Measurements from ENCODE around the gene GOLGA6L22.
"Not testable (repeated sequence)": the region's sequence is repeated elsewhere in the genome, so short reads cannot be mapped to it uniquely, and the experiment has no call there.

GOLGA6L22 gene, protein sequence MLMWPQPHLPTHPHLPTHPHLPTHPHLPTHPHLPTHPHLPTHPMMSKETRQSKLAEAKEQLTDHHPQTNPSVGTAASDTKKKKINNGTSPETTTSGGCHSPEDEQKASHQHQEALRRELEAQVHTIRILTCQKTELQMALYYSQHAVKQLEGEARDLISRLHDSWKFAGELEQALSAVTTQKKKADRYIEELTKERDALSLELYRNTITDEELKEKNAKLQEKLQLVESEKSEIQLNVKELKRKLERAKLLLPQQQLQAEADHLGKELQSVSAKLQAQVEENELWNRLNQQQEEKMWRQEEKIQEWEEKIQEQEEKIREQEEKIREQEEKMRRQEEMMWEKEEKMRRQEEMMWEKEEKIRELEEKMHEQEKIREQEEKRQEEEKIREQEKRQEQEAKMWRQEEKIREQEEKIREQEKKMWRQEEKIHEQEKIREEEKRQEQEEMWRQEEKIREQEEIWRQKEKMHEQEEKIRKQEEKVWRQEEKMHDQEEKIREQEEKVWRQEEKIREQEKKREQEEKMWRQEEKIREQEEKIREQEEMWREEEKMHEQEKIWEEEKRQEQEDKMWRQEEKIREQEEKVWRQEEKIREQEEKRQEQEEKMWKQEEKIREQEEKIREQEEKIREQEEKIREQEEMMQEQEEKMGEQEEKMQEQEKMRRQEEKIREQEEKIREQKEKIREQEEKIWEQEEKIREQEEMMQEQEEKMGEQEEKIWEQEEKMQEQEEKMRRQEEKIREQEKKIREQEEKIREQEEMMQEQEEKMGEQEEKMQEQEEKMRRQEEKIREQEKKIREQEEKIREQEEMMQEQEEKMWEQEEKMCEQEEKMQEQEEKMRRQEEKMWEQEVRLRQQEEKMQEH

DNA sequence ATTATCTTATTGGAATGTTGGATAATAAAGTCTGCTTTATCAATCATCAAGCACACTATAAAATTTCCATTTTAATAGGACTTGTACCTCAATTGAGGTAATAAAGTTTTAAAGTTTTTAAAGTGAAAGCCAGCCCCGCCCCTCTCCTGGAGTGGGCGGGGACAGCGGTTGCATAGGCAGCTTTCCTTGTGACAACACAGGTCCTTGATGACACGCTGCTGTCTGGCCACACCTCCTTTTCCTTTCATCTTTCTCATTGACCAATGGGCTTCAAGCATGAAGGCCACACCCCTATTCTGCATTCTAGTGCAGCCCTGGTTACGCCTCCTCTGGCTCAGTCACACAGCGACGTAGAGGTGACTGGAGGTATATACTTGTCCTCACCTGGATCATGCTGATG is at the start of gene GOLGA6L22:
Gene GOLGA6L22 (plus strand): TSS at position 301 of the 400 bp plus-strand sequence. CDS start 91 bp downstream, at position 392.
- not testable (repeated sequence) for DNase-seq

DNA sequence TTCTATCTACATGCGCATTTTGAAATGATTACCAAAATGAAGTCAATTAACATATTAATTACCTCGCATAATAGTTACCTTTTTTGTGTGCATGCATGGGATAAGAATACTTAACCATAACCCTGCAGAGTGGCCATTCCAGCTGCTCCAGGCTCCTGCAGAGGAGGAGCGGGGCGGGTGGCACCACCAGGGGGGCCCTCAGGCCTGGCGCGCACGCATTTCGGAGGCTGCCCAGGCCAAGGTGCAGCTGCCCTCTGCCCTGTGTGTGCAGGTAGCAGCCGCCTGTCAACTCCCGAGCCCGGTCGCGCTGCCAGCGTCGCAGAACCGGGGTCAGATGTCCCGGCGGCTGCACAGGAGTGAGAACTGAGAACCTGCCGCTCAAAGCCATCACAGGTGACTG is 41.4 kb upstream of the GOLGA6L22 start:
- peak; percentile 4 for DNase-seq

DNA sequence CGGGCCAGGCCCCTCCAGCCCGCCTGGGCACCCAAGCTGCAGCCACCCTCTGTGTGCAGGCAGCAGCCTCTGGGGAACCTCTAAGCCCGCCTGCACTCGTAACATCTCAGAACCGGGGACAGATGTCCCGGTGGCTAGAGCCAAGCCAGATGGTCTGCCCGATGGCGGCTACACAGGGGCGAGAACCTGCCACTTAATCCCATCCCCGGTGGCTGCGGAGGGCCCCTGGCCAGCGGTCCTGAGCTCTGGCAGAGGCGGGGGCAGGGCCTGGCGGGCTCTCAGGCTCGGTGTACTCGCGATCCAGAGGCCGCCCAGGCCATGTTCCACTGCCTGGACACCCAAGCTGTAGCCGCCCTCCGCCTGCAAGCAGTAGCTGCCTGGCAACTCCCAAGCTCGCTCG is 40.9 kb upstream of the GOLGA6L22 start:
- not testable (repeated sequence) for DNase-seq

DNA sequence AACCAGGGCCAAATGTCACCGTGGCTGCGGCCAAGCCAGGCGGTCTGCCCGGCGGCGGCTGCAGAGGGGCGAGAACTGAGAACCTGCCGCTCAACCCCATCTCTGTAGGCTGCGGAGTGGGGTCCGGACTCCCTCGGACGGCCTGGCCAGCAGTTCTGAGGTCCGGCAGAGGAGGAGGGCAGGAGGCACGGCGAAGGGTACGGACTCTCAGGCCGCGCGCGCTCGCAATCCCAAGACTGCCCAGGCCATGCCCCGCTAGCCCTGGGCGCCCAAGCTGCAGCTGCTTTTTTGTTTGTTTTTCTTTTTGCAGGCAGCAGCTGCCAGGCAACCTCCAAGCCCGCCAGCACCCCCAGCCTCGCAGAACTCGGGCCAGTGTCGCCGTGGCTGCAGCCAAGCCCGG is 40.5 kb upstream of the GOLGA6L22 start:
- DNase-seq, result not testable (repeated sequence)

DNA sequence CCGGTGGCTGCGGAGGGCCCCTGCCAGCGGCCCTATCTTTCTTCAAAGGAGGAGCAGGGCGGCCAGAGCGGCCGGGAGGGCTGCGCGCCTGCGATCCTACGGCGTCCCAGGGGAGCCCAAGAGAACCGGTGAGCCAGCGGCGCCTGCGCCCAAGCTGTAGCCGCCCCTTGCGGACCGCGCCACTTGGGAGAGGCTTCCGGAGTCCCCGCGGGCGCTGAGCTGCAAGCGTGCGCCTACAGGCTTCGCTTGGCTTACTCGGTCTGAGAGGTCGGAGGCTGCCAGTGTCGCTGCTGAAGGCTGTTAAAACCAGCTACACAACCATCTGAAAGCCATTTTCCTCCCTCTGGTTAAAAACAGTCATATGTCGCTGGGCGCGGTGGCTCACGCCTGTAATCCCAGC is 40.0 kb upstream of the GOLGA6L22 start:
- DNase-seq, result not testable (repeated sequence)

DNA sequence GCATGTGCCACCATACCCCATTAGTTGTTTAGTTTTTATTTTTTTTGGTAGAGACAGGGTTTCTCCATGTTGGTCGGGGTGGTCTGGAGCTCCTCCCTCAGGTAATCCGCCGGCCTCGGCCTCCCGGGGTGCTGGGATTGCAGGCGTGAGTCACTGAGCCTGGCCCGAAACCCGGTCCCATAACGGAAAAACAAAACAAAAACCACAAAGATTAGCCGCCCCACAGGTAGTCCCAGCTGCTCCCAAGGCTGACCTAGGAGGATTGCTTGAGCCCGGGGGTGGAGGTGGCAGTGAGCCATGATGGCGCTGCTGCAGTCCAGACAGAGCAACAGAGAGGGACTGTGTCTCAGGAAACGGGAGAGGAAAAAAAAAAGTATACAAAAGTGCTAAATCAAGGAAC is 38.4 kb upstream of the GOLGA6L22 start:
- not testable (repeated sequence) for DNase-seq

DNA sequence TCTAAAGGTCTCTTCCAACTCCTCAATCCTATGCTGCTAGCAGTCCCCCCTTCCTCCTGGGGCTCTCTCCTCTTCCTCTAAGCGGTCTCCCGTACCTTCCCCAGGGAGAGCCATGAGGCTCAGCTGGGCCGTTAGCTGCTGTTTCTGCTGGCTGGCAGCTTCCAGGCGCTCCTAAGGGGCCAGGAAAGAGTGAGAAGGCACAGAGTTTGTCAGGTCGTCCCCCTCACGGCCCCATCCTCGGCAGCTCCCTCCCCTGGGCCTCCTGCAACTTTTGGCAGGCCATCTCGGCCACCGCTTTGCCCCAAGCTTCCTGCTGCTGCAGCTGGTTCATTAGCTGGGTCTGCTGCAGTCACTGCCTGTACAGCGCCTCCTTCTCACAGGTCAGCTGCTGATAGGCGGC is 29.3 kb upstream of the GOLGA6L22 start:
- DNase-seq, result not testable (repeated sequence)

DNA sequence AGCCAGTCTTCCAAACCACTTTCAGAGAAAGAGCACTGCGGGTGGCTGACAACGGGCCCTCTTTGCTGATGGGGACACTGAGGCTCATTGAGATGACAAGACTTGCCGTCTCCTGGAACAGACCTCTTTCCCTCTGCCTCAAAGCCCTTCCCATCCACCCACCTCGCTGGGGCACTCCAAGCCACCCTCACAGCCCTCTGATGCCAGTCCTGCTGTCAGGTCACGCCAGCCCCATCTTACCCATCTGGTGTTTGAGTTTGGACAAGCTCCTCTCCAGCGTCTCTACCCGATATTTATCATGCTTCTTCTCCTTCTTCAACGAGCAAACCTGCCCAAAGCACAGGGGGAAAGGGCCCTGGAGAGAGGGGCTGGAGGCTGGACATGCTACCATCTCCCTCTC is 27.0 kb upstream of the GOLGA6L22 start:
- not testable (repeated sequence) for DNase-seq

DNA sequence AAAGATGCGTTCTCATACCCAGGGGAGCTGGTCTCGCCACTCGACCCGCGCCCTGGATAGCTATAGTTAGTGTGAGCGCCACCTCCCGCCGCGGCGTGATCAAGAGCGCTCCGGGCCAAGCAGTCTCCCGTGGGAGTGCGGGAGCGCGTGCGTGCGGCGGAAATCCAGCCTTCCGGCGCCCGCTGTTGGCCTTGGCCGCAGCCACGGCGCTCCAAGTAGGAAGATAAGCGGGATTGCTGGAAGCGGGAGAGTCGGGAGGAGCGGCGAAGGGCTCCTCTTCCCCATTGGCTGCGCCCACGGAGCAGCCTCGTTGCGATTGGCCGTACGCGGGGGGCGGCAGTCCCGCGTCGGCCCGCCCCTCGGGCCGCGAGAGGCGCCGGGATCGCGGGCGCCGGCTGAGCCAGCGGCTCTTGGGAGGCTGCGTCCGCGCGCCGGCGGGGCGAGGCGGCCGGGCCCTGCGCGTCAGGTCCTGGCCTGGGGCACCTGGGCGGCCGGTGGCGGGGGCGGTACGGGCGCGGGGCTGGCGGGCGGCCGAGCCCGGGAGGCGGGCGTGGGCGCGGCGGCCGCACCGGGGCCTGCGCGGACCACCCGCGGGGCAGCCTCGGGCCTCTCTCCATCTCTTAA is 35.9 kb downstream of the GOLGA6L22 start:
- peak; percentile 71 for DNase-seq

DNA sequence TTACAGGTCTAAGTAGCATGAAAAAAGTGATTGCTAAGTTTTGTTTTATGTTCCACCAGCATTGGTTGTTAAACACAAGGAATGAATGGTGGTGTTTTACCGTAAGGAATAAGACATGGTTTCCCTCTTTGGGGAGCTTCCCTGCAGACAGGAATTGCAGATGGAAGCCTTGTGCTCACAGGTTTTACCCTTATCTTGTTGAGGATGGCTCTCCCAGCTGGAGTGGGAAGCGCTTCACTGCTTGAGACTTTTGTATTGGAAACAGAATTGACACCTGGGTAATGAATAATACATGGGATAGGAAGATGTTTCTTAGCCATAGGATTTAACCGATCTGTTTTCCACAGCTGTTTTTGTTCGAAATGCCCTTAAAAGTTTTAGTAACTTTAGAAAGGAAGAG is 38.5 kb downstream of the GOLGA6L22 start:
- DNase-seq, result not testable (repeated sequence)

DNA sequence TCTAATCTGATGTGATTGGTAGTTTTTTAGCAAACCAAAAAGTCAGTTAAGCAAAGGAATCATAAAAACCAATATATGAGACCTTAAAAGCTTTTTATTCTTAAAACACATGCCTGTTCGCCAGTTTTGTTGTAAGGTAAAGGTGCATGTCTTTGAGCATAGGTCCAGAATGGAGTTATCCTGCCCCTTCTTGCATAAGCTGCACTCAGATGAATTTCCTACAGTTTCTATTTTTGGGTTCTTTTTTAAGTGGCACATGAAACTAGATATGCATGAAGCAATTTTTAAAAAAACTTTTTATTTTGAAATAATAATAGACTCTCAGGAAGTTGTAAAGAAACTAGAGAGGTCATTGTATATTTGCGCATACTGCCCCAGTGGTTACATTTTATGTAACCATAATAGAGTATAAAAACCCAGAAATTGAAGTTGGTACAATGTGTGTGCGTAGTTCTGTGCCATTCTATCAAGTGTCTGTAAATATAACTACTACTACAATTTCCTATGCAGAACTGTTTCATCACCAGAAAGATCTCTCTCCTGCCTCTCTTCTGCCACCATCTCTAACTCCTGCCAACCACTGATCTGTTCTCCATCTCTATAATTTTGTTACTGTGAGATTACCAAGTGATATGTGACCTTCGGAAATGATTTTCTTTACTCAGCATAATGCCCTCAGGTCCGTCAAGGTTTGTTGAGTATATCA is 39.7 kb downstream of the GOLGA6L22 start:
- not testable (repeated sequence) for DNase-seq

DNA sequence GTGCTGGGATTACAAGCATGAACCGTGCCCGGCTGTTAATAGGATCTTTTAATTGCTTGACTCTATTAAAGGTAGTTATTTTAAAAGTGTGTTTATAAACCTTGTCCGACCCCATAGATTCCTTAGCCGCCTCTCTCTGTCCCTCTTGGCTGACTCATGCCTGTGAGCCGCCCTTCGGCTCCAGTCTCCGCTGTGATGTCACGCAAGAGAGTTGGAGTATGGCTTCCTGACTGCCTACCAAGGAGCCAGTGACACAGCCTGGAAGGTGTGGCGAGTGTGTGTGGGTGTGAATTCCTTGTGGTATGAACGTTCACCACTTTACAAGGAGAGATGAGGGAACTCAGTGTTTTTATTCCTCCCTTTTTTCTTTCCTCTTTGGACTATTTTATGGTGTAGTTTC is 43.6 kb downstream of the GOLGA6L22 start:
- not testable (repeated sequence) for DNase-seq

DNA sequence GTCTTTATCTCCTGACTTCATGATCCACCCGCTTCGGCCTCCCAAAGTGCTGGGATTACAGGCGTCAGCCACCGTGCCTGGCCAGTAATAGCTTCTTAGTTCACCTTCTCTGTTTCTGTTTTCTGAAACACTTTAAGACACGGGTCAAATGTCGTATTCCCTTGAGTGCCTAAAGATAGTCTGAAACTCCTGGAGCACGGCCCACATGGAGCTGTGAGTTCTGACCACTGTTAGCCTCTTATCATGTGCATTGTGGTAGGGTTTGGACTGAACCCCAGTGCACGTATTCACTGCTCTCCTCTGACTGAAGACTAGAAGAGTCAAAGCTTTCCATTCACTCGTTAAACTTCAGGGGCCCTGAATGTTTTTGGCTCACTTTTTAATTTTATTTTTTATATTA is 48.3 kb downstream of the GOLGA6L22 start:
- DNase-seq, result not testable (repeated sequence)

DNA sequence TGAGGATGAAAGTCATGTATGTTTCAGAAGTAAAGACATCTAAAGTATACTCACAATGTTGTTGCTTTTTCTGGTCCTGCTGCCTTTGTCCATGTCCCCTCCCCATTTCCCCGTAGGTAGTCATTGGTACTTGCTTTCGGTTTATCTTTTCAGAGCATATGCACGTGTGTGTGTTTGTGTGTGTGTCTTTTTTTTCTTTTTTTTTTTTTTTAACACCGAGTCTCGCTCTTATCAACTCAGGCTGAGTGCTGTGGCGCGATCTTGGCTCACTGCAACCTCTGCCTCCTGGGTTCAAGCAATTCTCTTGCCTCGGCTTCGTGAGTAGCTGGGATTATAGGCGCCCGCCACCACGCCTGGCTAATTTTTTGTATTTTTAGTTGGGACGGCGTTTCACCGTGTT is 57.4 kb downstream of the GOLGA6L22 start:
- not testable (repeated sequence) for DNase-seq

All from right hindlimb (tissue), 1 donor.